CD4-positive, alpha-beta T cell (primary cell): ENCODE measurements around the gene EFEMP1. TPM values are rescaled to one million over a fixed set of nuclear protein-coding genes. Genes with fewer than 3 reads are reported as not detected.

Experiments
- ATAC-seq: fragments of 200-7000 bp; cut with Tn5 transposase; one replicate; pipeline ENCODE4 v1.10.0; 2022; ENCODE audit warnings: mild to moderate bottlenecking; ENCODE audit not compliant: poor library complexity
- CTCF ChIA-PET: fragments of 350-600 bp; sonication (Branson Sonifier 250); formaldehyde crosslinking; loops from one replicate; lab custom pipeline; 2021; ENCODE audit warnings: antibody characterized with exemption, inconsistent platforms; lab: Charles Lee
- POLR2A ChIA-PET: fragments of 350-600 bp; sonication (Branson Sonifier 250); formaldehyde crosslinking; loops from one replicate; lab custom pipeline; 2021; ENCODE audit warnings: antibody characterized with exemption, inconsistent platforms; lab: Charles Lee
- DNase-seq, 14 experiments: peaks; one replicate each; pipeline ENCODE4 v3.0.0-alpha.2; 2013 to 2020; ENCODE audit warnings: mixed read lengths in 2 of 14
- H3K27ac ChIP-seq, 2 donors: one replicate each; pipeline versions ENCODE4 v1.5.1 to v1.7.0; 2013; ENCODE audit warnings: low read length in 2 of 2, low read depth in 1 of 2, mild to moderate bottlenecking in 1 of 2
- H3K27me3 ChIP-seq, 2 experiments: 1 replicate in 1 of 2; 2 replicates in 1 of 2; pipeline versions ENCODE4 v1.6.1 to v1.7.0; 2013; ENCODE audit warnings: low read length in 2 of 2, control low read depth in 1 of 2, mild to moderate bottlenecking in 1 of 2, moderate library complexity in 1 of 2; ENCODE audit not compliant: insufficient read depth in 2 of 2, control insufficient read depth in 1 of 2
- H3K36me3 ChIP-seq: one replicate; pipeline ENCODE4 v1.6.1; 2013; ENCODE audit warnings: low read length, control low read depth; ENCODE audit not compliant: insufficient read depth
- H3K4me1 ChIP-seq: one replicate; pipeline ENCODE4 v1.6.1; 2013; ENCODE audit warnings: low read length, control low read depth; ENCODE audit not compliant: insufficient read depth
- H3K4me3 ChIP-seq: one replicate; pipeline ENCODE4 v1.5.1; 2013; ENCODE audit warnings: mild to moderate bottlenecking, low read length, moderate library complexity
- H3K9me3 ChIP-seq, 2 experiments: 1 replicate in 1 of 2; 2 replicates in 1 of 2; pipeline versions ENCODE4 v1.6.1 to v1.7.0; 2013; ENCODE audit warnings: low read length in 2 of 2, mild to moderate bottlenecking in 2 of 2, control low read depth in 1 of 2, moderate library complexity in 1 of 2; ENCODE audit not compliant: control insufficient read depth in 1 of 2, insufficient read depth in 1 of 2
- H3K27ac Mint-ChIP-seq: one replicate; pipeline ENCODE4 v1.8.0; 2020; ENCODE audit warnings: mixed read lengths
- H3K27me3 Mint-ChIP-seq: one replicate; pipeline ENCODE4 v1.8.0; 2021; ENCODE audit warnings: mixed read lengths
- H3K36me3 Mint-ChIP-seq: one replicate; pipeline ENCODE4 v1.8.0; 2021; ENCODE audit warnings: low read depth, mixed read lengths
- H3K4me1 Mint-ChIP-seq: one replicate; pipeline ENCODE4 v1.8.0; 2021; ENCODE audit warnings: low read depth, mixed read lengths
- H3K4me3 Mint-ChIP-seq: one replicate; pipeline ENCODE4 v1.8.0; 2020; ENCODE audit warnings: mild to moderate bottlenecking, mixed read lengths
- H3K9me3 Mint-ChIP-seq: one replicate; pipeline ENCODE4 v1.8.0; 2020; ENCODE audit warnings: mixed read lengths
- intact Hi-C, 2 experiments: fragments of 100-400 bp; cut with DNase I in 1 of 2; cut with micrococcal nuclease in 1 of 2; formaldehyde crosslinking; loops; one replicate each; pipeline versions ENCODE4 v1.15.1 to v1.9.0; 2023 to 2025; cut with DNase I, micrococcal nuclease
- total RNA-seq, 174 experiments: library from RNA in 2 of 174; stranded (reverse) in 2 of 174; gene quantifications; one replicate each; pipeline ENCODE4 v1.2.3 and lab custom pipeline; 2021 to 2026
- TF ChIP-seq, protein P1 (sequence below): fragments of 200-600 bp; IDR thresholded peaks from one replicate; pipeline ENCODE4 v1.8.0; 2022; ENCODE audit warnings: antibody characterized with exemption, mild to moderate bottlenecking

EFEMP1 gene
- total RNA-seq, 2 experiments from 2014 or later = not detected

DNA sequence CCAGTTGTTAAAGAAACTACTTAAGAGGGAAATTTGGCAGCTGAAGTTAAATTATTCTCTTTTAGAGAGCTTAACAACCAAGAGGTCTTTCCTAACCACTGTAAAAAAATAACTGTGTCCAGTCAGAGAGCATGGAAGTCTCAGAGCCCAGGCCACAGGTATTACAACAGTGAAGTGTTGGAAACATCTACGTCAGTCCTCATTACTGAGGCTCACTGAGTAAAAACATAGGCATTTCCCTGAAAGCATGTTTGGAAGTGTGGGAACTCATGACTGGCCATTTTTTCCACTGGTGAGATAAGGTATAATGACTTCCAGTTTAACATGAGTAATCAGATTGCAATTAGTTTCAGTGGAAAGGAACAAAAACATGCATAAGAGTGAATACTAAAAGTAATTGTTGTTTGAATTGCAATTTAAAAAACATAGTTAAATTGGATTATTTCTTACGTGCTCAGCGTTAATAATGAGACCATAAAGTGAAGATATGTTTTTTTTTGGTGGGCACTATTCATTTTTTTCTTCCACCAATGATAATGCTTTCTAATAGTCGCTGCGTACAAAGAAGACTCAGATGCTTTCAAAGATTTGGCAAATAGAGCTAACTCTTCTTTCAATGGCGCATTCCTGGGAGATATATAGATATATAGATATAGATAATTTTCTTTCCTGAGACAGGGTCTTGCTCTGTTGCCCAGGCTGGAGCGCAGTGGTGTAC is 60.8 kb downstream of the EFEMP1 start:
- H3K4me3 Mint-ChIP-seq = no peak overlapping the region
- H3K4me1 Mint-ChIP-seq = no peaks in the 10 kb centered on the region
- Histone ChIP-seq H3K4me1 (no peaks in the 10 kb centered on the region), H3K9me3 (no peaks in the 10 kb centered on the region), H3K27ac (no peak overlapping the region), H3K4me3 (no peak overlapping the region), H3K36me3 (no peaks in the 10 kb centered on the region), H3K27me3 (no peaks in the 10 kb centered on the region)
- DNase-seq = no peak
- peaks cover 4% of the 10 kb centered on the region for H3K27me3 Mint-ChIP-seq
- intact Hi-C loops = no loop called here
- ChIA-PET POLR2A (no interaction called here), CTCF (no interaction called here)
- no peaks in the 10 kb centered on the region for H3K9me3 Mint-ChIP-seq
- no peak overlapping the region for H3K27ac Mint-ChIP-seq
- TF ChIP-seq, protein P1, sequence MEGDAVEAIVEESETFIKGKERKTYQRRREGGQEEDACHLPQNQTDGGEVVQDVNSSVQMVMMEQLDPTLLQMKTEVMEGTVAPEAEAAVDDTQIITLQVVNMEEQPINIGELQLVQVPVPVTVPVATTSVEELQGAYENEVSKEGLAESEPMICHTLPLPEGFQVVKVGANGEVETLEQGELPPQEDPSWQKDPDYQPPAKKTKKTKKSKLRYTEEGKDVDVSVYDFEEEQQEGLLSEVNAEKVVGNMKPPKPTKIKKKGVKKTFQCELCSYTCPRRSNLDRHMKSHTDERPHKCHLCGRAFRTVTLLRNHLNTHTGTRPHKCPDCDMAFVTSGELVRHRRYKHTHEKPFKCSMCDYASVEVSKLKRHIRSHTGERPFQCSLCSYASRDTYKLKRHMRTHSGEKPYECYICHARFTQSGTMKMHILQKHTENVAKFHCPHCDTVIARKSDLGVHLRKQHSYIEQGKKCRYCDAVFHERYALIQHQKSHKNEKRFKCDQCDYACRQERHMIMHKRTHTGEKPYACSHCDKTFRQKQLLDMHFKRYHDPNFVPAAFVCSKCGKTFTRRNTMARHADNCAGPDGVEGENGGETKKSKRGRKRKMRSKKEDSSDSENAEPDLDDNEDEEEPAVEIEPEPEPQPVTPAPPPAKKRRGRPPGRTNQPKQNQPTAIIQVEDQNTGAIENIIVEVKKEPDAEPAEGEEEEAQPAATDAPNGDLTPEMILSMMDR = no peak
- no peak for ATAC-seq
- no peaks in the 10 kb centered on the region for H3K36me3 Mint-ChIP-seq

DNA sequence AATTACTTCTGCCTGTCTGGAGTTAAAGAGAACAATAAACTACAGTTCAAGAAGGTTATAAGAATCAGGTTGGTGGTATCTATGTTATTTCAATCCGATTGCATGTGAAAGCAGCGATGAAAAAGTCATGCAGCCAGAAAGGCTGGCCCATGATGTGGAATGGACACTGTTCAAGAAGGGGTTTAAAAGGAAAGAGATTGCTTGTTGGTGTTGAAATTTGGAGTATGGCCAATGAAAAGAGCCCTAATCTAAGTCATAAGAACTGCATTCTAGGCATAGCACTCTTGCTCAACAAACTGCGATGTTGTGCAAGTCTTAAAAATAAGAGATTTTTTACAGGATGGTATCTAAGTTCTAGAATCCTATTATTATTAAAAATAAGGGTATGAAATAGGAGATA is 61.3 kb downstream of the EFEMP1 start:
- H3K9me3 ChIP-seq = no peaks in the 10 kb centered on the region
- H3K27ac ChIP-seq = no peak overlapping the region
- no peaks in the 10 kb centered on the region for H3K4me1 Mint-ChIP-seq
- ChIA-PET POLR2A (no interaction called here), CTCF (no interaction called here)
- DNase-seq (no peak), ATAC-seq (no peak)
- H3K27me3 ChIP-seq = no peaks in the 10 kb centered on the region
- TF ChIP-seq, protein P1 = no peak
- intact Hi-C loops = no loop called here
- H3K27me3 Mint-ChIP-seq = peaks cover 4% of the 10 kb centered on the region
- no peaks in the 10 kb centered on the region for H3K36me3 ChIP-seq
- no peak overlapping the region for H3K4me3 ChIP-seq
- H3K4me3 Mint-ChIP-seq = no peak overlapping the region
- no peaks in the 10 kb centered on the region for H3K36me3 Mint-ChIP-seq
- H3K27ac Mint-ChIP-seq = no peak overlapping the region
- no peaks in the 10 kb centered on the region for H3K9me3 Mint-ChIP-seq
- no peaks in the 10 kb centered on the region for H3K4me1 ChIP-seq

DNA sequence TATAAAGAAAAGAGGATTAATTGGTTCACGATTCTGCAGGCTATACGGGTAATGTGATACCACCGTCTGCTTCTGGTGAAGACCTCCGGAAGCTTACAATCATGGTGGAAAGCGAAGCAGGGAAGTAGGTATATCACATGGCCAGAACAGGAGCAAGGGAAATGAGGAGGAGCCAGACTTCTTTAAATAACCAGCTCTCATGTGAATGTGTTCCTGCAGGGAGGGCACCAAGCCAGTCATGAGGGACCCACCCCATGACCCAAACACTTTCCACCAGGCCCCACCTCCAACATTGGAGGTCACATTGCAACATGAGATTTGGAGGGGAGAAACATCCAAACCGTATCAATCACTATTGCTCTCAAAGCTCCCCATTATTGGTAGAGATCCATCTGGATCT is 61.8 kb downstream of the EFEMP1 start:
- no peak overlapping the region for H3K4me3 Mint-ChIP-seq
- ChIA-PET POLR2A (no interaction called here), CTCF (no interaction called here)
- H3K27me3 Mint-ChIP-seq = peaks cover 4% of the 10 kb centered on the region
- Histone ChIP-seq H3K4me3 (no peak overlapping the region), H3K4me1 (no peaks in the 10 kb centered on the region), H3K27ac (no peak overlapping the region), H3K9me3 (no peaks in the 10 kb centered on the region), H3K36me3 (no peaks in the 10 kb centered on the region), H3K27me3 (no peaks in the 10 kb centered on the region)
- H3K36me3 Mint-ChIP-seq = no peaks in the 10 kb centered on the region
- DNase-seq (no peak), ATAC-seq (no peak)
- intact Hi-C loops = no loop called here
- no peaks in the 10 kb centered on the region for H3K4me1 Mint-ChIP-seq
- H3K27ac Mint-ChIP-seq = no peak overlapping the region
- H3K9me3 Mint-ChIP-seq = no peaks in the 10 kb centered on the region
- TF ChIP-seq, protein P1 = no peak
